ENCODE measurements around the gene PANK1.

- TF ChIP-seq MYNN (tag by site-specific recombination; IDR thresholded peaks at IDR 0.05; ENCODE audit: borderline replicate concordance) (no peak), ZNF114 (tag by site-specific recombination; IDR thresholded peaks at IDR 0.05) (no peak), KLF1 (tag by site-specific recombination; IDR thresholded peaks at IDR 0.05) (no peak), CTCF (tag by site-specific recombination; IDR thresholded peaks at IDR 0.05) (no peak), ZNF324 (tag by site-specific recombination; IDR thresholded peaks at IDR 0.05) (no peak), ZNF639 (tag by site-specific recombination; IDR thresholded peaks at IDR 0.05) (no peak), ATF2 (tag by site-specific recombination; IDR thresholded peaks at IDR 0.05; ENCODE audit: low read depth) (no peak), ZNF24 (tag by site-specific recombination; IDR thresholded peaks at IDR 0.05) (no peak), YY1 (tag by site-specific recombination; IDR thresholded peaks at IDR 0.05) (no peak), ZNF138 (tag by site-specific recombination; IDR thresholded peaks at IDR 0.05; ENCODE audit: borderline replicate concordance) (no peak), ZNF768 (tag by site-specific recombination; IDR thresholded peaks at IDR 0.05) (no peak), PRDM1 (tag by site-specific recombination; IDR thresholded peaks at IDR 0.05) (no peak), SETDB1 (IDR thresholded peaks at IDR 0.05; ENCODE audit: insufficient read length, low read length) (no peak), ZNF610 (tag by site-specific recombination; IDR thresholded peaks at IDR 0.05; ENCODE audit: borderline replicate concordance) (no peak)
Measured at GRCh38 chr10:89655722-89656121, 10.7 kb upstream of the PANK1 start.

Measured in HEK293 (cell line).